ENCODE data around the gene PMS2.
"Not testable (repeated sequence)": the region's sequence is repeated elsewhere in the genome, so short reads cannot be mapped to it uniquely, and the experiment has no call there.

Gene PMS2, protein sequence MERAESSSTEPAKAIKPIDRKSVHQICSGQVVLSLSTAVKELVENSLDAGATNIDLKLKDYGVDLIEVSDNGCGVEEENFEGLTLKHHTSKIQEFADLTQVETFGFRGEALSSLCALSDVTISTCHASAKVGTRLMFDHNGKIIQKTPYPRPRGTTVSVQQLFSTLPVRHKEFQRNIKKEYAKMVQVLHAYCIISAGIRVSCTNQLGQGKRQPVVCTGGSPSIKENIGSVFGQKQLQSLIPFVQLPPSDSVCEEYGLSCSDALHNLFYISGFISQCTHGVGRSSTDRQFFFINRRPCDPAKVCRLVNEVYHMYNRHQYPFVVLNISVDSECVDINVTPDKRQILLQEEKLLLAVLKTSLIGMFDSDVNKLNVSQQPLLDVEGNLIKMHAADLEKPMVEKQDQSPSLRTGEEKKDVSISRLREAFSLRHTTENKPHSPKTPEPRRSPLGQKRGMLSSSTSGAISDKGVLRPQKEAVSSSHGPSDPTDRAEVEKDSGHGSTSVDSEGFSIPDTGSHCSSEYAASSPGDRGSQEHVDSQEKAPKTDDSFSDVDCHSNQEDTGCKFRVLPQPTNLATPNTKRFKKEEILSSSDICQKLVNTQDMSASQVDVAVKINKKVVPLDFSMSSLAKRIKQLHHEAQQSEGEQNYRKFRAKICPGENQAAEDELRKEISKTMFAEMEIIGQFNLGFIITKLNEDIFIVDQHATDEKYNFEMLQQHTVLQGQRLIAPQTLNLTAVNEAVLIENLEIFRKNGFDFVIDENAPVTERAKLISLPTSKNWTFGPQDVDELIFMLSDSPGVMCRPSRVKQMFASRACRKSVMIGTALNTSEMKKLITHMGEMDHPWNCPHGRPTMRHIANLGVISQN

GRCh38 chr7:6008668-6009611, at the start of gene PMS2, which contains the start of gene AIMP2:
TSS of gene PMS2 (minus strand) at chr7:6009049. CDS start at chr7:6009019, 30 bp downstream.
TSS of gene AIMP2 (plus strand) at chr7:6009272. CDS start at chr7:6009364, 92 bp downstream.
- peak; percentile 99 for DNase-seq

DNA sequence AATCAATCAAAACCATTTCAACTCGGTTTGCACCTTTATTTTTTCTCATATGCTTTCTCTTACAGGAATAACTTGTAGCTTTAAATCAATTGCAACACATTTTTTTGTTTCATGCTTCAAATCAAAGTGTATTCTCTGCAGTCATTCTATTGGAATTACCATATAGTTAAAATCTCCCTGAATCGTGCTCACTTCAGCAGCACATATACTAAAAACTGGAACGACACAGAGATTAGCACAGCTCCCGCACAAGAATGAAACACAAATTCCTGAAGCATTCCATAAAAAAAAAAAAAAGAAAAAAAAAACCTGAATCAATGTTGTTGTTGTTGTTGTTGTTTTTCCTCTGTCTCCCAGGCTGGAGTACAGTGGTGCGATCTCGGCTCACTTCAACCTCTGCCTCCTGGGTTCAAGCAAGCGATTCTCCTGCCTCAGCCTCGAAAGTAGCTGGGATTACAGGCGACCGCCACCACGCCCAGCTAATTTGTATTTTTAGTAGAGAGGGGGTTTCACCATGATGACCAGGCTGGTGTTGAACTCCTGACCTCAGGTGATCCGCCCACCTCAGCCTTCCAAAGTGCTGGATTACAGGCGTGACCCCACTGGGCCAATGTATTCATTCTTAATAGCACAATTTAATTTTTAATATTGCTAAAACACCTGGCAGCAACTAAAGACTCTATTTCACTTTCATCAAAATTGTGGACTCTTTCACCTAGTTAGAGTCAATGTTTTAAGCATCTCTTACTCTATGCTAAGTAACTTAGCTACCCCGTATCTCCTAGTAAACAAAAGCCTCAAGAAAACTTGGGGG, 48.7 kb upstream of the PMS2 start:
- DNase-seq = no peak

DNA sequence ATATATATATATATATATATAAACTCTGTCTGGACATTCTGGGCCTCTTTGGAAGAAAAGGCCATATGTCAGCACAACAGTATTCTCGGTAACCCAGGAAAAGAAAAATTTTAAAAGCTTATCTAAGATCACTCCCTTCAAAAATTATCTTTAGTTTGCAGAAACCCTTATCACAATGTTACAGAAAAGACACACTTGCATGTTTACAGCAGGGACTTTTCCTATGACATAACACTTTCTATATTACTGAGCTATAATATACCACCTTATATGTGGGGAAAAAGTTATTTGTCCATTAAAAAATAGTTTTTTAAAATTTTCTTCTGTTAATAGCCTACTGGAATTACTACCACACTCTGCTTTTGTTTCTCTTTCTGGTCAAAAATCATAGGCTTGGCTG, 47.8 kb upstream of the PMS2 start:
- DNase-seq = no peak

DNA sequence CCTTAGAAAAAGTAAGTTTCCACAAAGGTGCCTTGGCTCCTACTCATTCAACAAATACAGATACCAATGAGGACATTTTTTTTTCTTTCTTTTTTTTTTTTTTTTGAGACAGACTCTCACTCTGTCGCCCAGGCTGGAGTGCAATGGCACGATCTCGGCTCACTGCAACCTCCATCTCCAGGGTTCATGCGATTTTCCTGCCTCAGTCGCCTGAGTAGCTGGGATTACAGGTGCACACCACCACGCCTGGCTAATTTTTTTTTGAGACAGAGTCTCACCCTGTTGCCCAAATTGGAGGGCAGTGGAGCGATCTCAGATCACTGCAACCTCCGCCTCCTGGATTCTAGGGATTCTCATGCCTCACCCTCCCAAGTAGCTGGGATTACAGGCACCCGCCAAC, 42.3 kb upstream of the PMS2 start:
- DNase-seq = not testable (repeated sequence)

- DNase-seq = no peak
These were observed 40.9 kb upstream of the PMS2 start for GRCh38 chr7:6049780-6050179.

- DNase-seq = no peak
These were observed 26.8 kb upstream of the PMS2 start for GRCh38 chr7:6035686-6036085.

GRCh38 chr7:6035165-6035564, 26.3 kb upstream of the PMS2 start:
- DNase-seq = no peak

DNA sequence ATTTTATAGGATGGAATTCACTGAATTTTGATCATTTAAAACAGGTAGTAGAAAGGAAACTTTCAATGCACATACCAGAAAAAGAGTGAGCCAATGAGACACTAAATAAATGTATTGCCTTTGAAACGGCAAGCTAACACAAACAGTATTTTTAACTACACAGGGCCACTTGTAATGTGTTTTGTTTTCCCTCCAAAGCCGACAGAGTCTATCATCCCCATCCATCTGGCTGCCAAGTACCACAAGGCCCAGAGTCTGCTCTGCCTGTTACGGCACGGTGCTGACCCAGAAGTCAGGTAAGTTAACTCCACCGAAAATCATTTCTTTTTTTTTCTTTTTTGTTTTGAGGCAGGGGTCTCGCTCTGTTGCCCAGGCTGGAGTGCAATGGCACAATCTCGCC, 23.8 kb upstream of the PMS2 start:
- no peak for DNase-seq

DNA sequence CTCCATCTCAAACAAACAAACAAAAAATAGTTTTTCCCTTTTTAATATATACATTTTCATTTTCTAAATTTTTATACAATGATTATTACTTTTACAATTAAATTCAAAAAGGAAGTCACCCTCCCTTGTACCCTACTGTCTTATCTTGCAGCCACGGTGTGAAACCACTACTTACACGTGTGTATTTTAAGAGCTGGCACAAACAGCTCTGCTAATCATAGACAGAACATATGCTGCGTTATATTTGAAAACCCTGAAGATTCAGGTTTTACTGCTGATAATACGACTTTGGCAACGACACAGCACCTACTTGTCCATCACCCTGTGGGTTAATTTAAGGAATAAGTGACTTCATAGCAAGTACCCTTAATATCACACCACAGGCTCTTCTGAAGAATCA, 23.3 kb upstream of the PMS2 start:
- no peak for DNase-seq

GRCh38 chr7:6031567-6031966, 22.7 kb upstream of the PMS2 start:
- DNase-seq = no peak

- DNase-seq = no peak
These were observed 22.1 kb upstream of the PMS2 start, which contains the start of gene ANKRD61 for GRCh38 chr7:6030988-6031387. TSS of gene ANKRD61 (plus strand) at chr7:6031376. CDS start at chr7:6031376, 0 bp downstream.

- no peak for DNase-seq
These were observed 19.7 kb upstream of the PMS2 start for GRCh38 chr7:6028563-6028962.

DNA sequence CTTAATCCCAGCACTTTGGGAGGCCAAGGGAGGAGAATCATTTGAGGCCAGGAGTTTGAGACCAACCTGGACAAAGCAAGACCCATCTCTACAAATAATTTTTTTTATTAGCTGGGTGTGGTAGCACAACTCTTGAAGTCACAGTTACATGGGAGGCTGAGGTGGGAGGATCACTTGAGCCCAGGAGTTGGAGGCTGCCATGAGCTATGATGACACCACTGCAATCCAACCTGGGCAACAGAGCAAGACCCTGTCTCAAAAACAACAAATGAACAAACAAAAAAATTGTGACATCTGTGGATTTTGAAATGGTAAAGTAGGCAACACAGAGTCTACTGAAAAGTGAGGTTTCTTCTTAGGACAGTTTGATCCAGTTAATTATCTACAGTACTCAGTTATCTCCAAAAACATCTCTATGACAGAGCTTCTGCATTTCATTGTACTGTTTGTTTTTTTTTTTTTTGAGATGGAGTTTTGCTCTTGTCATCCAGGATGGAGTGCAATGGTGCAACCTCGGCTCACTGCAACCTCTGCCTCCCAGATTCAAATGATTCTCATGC, 19.0 kb upstream of the PMS2 start:
- no peak for DNase-seq

DNA sequence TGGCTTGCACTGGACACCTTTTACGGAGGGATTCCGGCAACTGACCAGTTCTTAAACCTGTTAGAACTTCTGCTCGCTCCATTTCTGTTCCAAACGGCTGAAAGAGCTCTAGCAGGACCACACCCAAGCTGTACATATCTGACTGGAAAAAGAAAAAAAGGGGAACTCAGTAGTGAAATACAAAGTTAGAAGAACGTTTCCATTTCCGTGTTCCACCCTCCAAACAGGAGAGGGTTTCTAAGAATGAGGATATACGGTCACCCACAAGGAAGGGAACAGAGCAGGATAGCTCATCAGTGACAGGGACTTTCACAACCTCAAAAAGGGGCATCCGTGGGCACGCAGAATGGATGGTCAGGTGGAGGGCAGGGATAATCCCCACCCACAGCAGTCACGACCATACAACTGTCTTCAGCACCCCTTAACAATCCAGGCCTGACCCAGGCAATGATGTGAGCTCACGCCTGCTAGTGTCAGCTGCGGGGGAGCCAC, 18.0 kb upstream of the PMS2 start:
- no peak for DNase-seq

- peak; percentile 33 for DNase-seq
These were observed 17.4 kb upstream of the PMS2 start for GRCh38 chr7:6026011-6026819.

DNA sequence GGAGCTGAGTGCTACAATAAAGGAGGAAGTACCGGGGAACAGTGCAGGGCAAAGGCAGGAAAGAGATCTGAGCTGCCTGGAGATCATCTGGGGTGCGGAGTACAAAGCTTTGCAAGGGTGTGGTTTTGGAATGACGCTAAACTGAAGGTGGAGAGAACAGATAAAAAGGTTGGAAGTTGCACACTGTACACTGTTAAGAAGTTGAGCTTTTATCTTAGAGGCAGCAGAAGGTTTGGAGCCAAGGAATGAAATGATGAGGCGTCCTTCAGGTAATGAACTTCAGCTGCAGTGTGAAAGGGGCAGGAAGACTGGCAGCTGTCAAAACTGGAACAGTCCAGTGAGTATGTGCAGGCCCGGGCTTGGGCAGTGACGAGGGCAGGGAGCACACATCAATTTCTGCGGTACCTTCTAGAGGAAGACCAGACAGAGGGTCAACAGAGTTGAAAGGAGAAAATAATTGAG, 15.2 kb upstream of the PMS2 start:
- DNase-seq = no peak

- DNase-seq = no peak
These were observed 13.9 kb upstream of the PMS2 start for GRCh38 chr7:6022707-6023106.

GRCh38 chr7:6020371-6021286, 11.8 kb upstream of the PMS2 start:
- DNase-seq = peak; percentile 55

DNA sequence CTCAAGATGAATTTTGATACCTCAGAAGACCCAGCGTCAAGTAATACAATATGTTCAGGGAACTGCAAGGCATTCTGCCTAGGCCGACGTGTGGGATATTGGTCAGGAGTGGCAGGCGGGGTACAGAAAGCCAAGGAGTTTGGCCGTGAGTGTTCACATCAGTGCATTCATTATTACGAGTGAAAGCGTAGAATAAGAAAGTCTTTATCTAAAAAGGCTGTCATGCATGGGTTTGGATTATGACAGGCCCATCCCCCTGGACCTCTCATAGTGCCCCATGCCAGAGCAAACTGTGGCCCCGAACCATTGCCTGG, 7.8 kb upstream of the PMS2 start:
- DNase-seq = no peak

Measured in NCI-H2107 (cell line).